Measurements from ENCODE around the gene AGBL4.

GRCh38 chr1:49389699-49390098, 634.1 kb downstream of the AGBL4 start:
- TF ChIP-seq, protein P1, sequence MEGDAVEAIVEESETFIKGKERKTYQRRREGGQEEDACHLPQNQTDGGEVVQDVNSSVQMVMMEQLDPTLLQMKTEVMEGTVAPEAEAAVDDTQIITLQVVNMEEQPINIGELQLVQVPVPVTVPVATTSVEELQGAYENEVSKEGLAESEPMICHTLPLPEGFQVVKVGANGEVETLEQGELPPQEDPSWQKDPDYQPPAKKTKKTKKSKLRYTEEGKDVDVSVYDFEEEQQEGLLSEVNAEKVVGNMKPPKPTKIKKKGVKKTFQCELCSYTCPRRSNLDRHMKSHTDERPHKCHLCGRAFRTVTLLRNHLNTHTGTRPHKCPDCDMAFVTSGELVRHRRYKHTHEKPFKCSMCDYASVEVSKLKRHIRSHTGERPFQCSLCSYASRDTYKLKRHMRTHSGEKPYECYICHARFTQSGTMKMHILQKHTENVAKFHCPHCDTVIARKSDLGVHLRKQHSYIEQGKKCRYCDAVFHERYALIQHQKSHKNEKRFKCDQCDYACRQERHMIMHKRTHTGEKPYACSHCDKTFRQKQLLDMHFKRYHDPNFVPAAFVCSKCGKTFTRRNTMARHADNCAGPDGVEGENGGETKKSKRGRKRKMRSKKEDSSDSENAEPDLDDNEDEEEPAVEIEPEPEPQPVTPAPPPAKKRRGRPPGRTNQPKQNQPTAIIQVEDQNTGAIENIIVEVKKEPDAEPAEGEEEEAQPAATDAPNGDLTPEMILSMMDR (IDR thresholded peaks at IDR 0.05 in 2 of 3, conservative IDR thresholded peaks at IDR 0.05 in 1 of 3; ENCODE audit: borderline replicate concordance in 1 of 3, insufficient read depth in 1 of 3, low read depth in 2 of 3, low read length in 2 of 3) = no peak
- no peak for TF ChIP-seq EZH2 (IDR thresholded peaks at IDR 0.05)
- TF ChIP-seq POLR2AphosphoS5 (IDR thresholded peaks at IDR 0.05; ENCODE audit: low read depth, low read length) = no peak
- no peak for TF ChIP-seq RAD21 (IDR thresholded peaks at IDR 0.05; ENCODE audit: low read depth)
- TF ChIP-seq EZH2phosphoT487 (IDR thresholded peaks at IDR 0.05; ENCODE audit: borderline replicate concordance) = no peak
- no peak for TF ChIP-seq CEBPB (IDR thresholded peaks at IDR 0.05; ENCODE audit: low read depth)
- TF ChIP-seq REST (IDR thresholded peaks at IDR 0.05; ENCODE audit: low read depth) = no peak
- TF ChIP-seq POLR2A (IDR thresholded peaks at IDR 0.05; ENCODE audit: borderline replicate concordance, extremely low read depth, insufficient read depth, insufficient read length) = no peak
- TF ChIP-seq ELF1 (IDR thresholded peaks at IDR 0.05; ENCODE audit: borderline replicate concordance, low read depth) = no peak
- no peak for TF ChIP-seq SP1 (IDR thresholded peaks at IDR 0.05; ENCODE audit: low read depth)
- TF ChIP-seq, protein P2, sequence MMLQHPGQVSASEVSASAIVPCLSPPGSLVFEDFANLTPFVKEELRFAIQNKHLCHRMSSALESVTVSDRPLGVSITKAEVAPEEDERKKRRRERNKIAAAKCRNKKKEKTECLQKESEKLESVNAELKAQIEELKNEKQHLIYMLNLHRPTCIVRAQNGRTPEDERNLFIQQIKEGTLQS (IDR thresholded peaks at IDR 0.05) = no peak
- no peak for TF ChIP-seq MAX (IDR thresholded peaks at IDR 0.05)
- TF ChIP-seq SIN3A (IDR thresholded peaks at IDR 0.05; ENCODE audit: low read depth) = no peak
- no peak for TF ChIP-seq TCF7L2 (IDR thresholded peaks at IDR 0.05; ENCODE audit: borderline replicate concordance, extremely low read depth, insufficient read depth, insufficient read length)

All from HCT116 (cell line).